DND-41 (cell line): ENCODE measurements around the gene TBCB.
"Not testable (repeated sequence)": the region's sequence is repeated elsewhere in the genome, so short reads cannot be mapped to it uniquely, and the experiment has no call there.

Experiments used
- ATAC-seq: fragments of 200-7000 bp; cut with Tn5 transposase; 3 replicates; pipeline ENCODE4 v1.9.1; 2021; ENCODE audit warnings: low read depth; ENCODE audit not compliant: insufficient read depth
- DNase-seq: peaks from one replicate; pipeline ENCODE4 v3.0.0-alpha.2; 2020
- H2AFZ ChIP-seq: 2 replicates; pipeline ENCODE4 v1.6.0; 2012; ENCODE audit warnings: low read depth, low read length
- H3K27ac ChIP-seq: 2 replicates; pipeline ENCODE4 v1.5.1; 2012; ENCODE audit warnings: low read length, inconsistent platforms
- H3K27me3 ChIP-seq: fragments of 200-600 bp; sonication (generic); 2 replicates; pipeline ENCODE4 v1.6.0; 2012; ENCODE audit warnings: low read length, mild to moderate bottlenecking, inconsistent platforms; ENCODE audit not compliant: insufficient read depth, poor library complexity
- H3K36me3 ChIP-seq: 2 replicates; pipeline ENCODE4 v1.5.1; 2012; ENCODE audit warnings: low read length, inconsistent platforms; ENCODE audit not compliant: insufficient read depth
- H3K4me1 ChIP-seq: 2 replicates; pipeline ENCODE4 v1.5.1; 2012; ENCODE audit warnings: mild to moderate bottlenecking, low read length; ENCODE audit not compliant: insufficient read depth
- H3K4me2 ChIP-seq: 2 replicates; pipeline ENCODE4 v1.6.0; 2012; ENCODE audit warnings: mild to moderate bottlenecking, moderate library complexity, low read length, inconsistent platforms; ENCODE audit not compliant: insufficient read depth
- H3K4me3 ChIP-seq, 2 experiments: fragments of 200-600 bp in 1 of 2; shearing (Covaris generic) in 1 of 2; 2 replicates each; pipeline ENCODE4 v1.5.1; 2012 to 2016; ENCODE audit warnings: inconsistent platforms in 2 of 2, low read length in 2 of 2, mild to moderate bottlenecking in 2 of 2, low read depth in 1 of 2, moderate library complexity in 1 of 2
- H3K79me2 ChIP-seq: 2 replicates; pipeline ENCODE4 v1.6.0; 2012; ENCODE audit warnings: low read length, inconsistent platforms; ENCODE audit not compliant: insufficient read depth
- H3K9ac ChIP-seq: 2 replicates; pipeline ENCODE4 v1.6.0; 2012; ENCODE audit warnings: low read depth, mild to moderate bottlenecking, inconsistent platforms, low read length, moderate library complexity
- H3K9me3 ChIP-seq: 2 replicates; pipeline ENCODE4 v1.5.1; 2012; ENCODE audit warnings: low read length, moderate library complexity, mild to moderate bottlenecking, inconsistent platforms; ENCODE audit not compliant: insufficient read depth, severe bottlenecking
- H4K20me1 ChIP-seq: 2 replicates; pipeline ENCODE4 v1.6.0; 2012; ENCODE audit warnings: low read length; ENCODE audit not compliant: insufficient read depth
- CTCF ChIP-seq: IDR thresholded peaks from 2 replicates; pipeline ENCODE4 v1.5.1; 2012; ENCODE audit warnings: borderline replicate concordance, low read length, moderate library complexity, mild to moderate bottlenecking; ENCODE audit not compliant: poor library complexity, severe bottlenecking; ENCODE audit errors: extremely low read depth
- EZH2 ChIP-seq: IDR thresholded peaks from 3 replicates; pipeline ENCODE4 v1.6.1; 2012; ENCODE audit warnings: borderline replicate concordance, low read depth, mild to moderate bottlenecking, moderate library complexity, low read length, inconsistent platforms; ENCODE audit not compliant: severe bottlenecking

The TBCB gene

GRCh38 chr19:36169084-36169760 is 54.0 kb downstream of the TBCB start:
- TF ChIP-seq EZH2 (no peak), CTCF (no peak)
- Histone ChIP-seq H3K27ac (no peak overlapping the region), H2AFZ (no peak overlapping the region), H3K36me3 (no peaks in the 10 kb centered on the region; the same call in 1 of the 2 replicates), H3K9me3 (no peaks in the 10 kb centered on the region), H4K20me1 (no peaks in the 10 kb centered on the region), H3K9ac (no peak overlapping the region), H3K27me3 (no peaks in the 10 kb centered on the region), H3K4me2 (no peak overlapping the region), H3K79me2 (no peaks in the 10 kb centered on the region), H3K4me3 (no peak overlapping the region), H3K4me1 (peaks cover 5% of the 10 kb centered on the region)
- DNase-seq (no peak), ATAC-seq (no peak)

GRCh38 chr19:36172852-36173251 is 57.6 kb downstream of the TBCB start:
- H3K27ac ChIP-seq: no peak overlapping the region
- peaks cover 5% of the 10 kb centered on the region for H3K4me1 ChIP-seq
- no peaks in the 10 kb centered on the region for H3K9me3 ChIP-seq
- H4K20me1 ChIP-seq: no peaks in the 10 kb centered on the region
- no peak overlapping the region for H3K9ac ChIP-seq
- H3K4me2 ChIP-seq: no peak overlapping the region
- ATAC-seq (no peak), DNase-seq (no peak)
- H3K4me3 ChIP-seq: no peak overlapping the region
- TF ChIP-seq CTCF (no peak), EZH2 (no peak)
- H3K79me2 ChIP-seq: no peaks in the 10 kb centered on the region
- no peaks in the 10 kb centered on the region for H3K36me3 ChIP-seq
- no peaks in the 10 kb centered on the region for H3K27me3 ChIP-seq
- no peak overlapping the region for H2AFZ ChIP-seq

- not testable (repeated sequence) for ATAC-seq, H3K36me3 ChIP-seq, H4K20me1 ChIP-seq, H3K9ac ChIP-seq, H3K9me3 ChIP-seq, H3K4me1 ChIP-seq, H3K79me2 ChIP-seq, H2AFZ ChIP-seq, H3K4me3 ChIP-seq, H3K27ac ChIP-seq, H3K4me2 ChIP-seq, DNase-seq, H3K27me3 ChIP-seq
Observed at GRCh38 chr19:36173846-36174245, 58.6 kb downstream of the TBCB start.
